Activated CD4-positive, CD25-positive, alpha-beta regulatory T cell treated with anti-CD3 and anti-CD28 coated beads, Interleukin-2, amount 50 U/mL, for 72 hours (primary cell): ENCODE measurements around the gene TUBB4B.
A peak's percentile ranks its signal among the peaks of the same experiment; 100 is the strongest.

ENCODE experiments used
- DNase-seq: peaks from one replicate; pipeline ENCODE4 v3.0.0; 2021

TUBB4B gene

DNA sequence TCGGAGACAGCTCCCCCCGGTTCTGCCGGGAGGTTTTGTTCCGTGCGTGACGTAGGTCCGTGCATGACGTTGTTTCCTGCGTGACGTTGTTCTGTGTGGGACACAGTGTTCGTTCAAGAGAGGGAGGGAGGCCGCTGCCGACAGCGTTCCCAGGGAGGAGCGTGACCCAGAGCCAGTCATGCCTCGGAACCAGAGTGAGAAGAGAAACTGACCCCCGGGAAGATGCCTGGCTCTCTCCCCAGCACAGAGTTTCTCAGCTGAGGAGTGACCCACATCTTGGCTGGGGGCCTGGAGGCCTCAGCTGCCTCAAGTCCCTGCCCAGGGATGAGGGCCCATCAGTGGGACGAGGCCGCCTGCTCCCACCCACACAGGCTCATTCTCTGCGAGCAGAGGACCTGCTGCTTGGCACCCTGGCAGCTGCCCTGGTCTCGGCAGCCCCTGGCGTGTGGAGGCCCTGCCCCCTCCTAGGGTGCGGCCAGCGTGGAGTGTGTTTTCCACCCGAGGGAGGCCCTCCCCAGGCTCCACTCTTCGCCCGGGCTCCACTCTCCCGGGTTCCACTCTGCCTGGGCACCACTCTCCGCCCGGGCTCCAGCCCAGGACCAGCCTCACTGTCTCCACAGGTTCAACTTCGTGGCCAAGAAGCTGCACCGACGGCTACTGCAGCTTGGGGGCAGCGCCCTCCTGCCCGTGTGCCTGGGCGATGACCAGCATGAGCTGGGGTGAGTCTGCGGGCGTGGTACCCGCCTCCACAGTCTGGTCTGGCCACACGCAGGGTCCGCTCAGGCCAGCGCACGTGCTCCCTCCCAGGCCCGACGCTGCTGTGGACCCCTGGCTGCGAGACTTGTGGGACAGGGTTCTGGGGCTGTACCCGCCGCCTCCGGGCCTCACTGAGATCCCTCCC lies 27.7 kb upstream of the TUBB4B start:
- no peak for DNase-seq

DNA sequence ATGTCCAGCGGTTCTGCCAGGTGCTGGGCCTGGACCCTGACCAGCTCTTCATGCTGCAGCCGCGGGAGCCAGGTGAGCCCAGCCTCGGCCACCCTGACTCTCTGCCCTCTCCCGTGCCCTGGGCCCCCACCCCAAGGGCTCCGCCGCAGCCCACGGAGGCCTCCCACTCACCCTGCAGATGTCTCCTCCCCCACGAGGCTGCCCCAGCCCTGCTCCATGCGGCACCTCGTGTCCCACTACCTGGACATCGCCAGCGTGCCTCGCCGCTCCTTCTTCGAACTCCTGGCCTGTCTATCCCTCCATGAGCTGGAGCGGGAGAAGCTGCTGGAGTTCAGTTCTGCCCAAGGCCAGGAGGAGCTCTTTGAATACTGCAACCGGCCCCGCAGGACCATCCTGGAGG lies 26.5 kb upstream of the TUBB4B start:
- no peak for DNase-seq

DNA sequence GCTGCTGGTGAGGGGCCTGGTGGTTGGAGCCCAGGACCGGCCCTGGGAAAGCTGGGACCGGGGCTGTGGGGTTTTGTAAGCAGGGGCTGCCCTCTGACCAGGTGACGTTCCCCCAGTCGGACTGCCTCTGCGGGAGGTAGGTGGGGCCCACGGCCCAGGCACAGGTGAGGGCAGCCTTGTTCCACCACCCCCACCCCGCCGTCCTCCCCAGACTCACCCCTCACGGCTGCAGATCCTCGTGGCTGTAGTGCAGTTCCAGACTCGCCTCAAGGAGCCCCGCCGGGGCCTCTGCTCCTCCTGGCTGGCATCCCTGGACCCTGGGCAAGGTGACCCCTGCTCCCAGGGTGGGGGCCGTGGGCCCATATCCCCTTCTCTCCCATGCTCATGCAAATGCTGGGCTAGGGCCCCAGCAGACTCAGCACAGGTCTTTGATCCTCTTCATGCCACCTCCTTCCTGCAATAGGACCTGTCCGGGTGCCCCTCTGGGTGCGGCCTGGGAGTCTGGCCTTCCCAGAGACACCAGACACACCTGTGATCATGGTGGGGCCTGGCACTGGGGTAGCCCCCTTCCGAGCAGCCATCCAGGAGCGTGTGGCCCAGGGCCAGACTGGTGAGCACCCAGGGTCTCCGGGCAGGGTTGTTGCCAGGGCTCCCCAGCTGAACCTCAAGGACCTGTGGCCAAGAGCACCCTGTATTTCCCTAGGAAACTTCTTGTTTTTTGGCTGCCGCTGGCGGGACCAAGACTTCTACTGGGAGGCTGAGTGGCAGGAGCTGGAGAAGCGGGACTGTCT lies 25.7 kb upstream of the TUBB4B start:
- DNase-seq, result no peak

DNA sequence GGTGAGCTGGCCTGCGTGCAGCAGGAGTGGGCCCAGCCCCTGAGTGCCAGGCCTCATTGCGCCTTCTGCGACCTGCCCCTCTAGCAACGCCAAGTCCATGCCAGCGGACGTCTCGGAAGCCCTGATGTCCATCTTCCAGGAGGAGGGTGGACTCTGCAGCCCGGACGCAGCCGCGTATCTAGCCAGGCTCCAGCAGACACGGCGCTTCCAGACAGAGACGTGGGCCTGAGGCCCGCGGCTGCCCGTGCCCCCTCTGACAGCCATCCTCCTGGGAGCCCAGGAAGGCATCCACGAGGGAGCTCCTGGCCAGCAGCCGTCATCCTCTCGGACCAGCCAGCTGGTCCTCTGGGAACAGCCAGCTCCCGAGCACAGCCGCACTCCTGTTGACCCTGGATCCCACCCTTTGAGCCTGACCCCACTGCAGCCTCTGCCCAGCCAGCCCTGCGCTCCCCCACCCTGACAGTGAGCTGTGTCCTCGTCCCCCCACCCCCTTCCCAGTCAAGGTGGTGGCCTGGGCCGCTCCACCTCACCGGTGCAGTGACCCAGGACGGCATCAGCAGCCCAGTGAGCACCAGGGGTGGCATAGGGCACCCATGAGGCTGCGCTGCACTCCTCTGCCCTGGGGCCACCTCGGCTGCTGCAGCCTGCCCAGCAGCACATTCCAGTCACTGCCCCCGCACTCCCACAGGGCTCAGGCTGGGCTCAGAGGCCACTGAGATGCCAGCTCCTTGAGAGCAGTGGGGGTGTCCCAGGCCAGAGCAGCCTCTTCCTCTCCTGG lies 24.7 kb upstream of the TUBB4B start:
- no peak for DNase-seq

DNA sequence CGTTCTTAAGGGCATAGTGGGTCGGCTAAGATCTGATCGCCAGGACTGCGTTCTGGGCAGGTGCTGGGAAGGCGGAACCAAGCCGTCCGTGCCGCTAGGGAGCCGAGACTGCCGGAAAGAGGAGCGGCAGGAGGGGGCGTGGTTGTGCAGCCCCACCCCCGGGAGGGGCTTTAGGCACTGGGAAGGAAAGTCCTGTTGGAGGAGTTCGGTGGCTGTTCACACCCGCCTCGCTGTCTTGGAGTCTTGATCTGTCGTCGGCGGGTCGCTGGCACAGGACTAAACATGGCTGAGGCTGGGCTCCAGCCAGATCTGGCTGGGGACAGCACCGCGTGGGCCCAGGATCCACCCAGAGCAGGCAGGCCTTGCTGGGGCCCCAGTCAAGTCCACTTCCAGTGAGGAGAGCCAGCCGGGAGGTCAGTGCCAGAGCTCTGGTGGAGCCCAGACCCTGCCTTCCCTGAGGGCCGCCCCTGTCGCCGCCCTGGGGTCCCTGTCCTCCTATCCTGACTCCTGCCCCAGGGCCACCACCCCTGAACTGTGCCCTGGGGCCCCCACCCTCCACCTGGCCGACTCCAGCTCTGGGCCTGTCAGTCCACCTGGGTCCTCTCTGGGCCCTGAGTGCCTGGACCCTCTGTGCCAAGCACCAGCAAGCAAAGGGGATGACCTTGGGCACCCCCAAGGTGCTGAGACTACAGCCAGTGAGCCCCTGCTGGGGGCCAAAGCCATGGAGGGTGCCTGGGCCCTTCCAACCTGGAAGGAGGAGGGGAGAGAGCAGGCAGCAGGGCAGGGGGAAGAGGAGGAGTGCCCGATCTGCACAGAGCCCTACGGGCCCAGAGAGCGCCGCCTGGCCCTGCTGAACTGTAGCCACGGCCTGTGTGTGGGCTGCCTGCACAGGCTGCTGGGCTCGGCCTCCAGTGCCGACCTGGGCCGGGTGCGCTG lies 23.5 kb upstream of the TUBB4B start:
- DNase-seq, result no peak

DNA sequence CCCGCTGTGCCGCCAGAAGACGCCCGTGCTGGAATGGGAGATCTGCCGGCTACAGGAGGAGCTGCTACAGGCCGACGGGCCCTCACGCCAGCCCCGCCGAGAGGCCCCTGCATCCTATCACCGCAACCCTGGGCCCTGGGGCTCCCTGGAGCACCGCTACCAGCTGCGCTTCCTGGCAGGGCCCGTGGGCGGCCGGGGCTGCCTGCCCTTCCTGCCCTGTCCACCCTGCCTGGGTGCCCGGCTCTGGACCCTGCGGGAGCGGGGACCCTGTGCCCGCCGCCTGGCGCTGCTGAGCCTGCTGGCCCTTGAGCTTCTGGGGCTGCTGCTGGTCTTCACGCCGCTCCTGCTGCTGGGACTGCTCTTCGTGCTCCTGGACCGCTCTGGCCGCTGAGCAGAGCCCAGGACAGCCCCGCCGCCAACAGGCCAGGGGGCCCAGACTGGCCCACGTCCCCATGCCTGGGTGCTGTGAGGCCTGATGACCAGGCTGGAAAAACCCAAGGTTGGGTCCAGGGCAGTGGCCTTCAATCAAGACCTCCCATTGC lies 22.8 kb upstream of the TUBB4B start:
- DNase-seq, result no peak

DNA sequence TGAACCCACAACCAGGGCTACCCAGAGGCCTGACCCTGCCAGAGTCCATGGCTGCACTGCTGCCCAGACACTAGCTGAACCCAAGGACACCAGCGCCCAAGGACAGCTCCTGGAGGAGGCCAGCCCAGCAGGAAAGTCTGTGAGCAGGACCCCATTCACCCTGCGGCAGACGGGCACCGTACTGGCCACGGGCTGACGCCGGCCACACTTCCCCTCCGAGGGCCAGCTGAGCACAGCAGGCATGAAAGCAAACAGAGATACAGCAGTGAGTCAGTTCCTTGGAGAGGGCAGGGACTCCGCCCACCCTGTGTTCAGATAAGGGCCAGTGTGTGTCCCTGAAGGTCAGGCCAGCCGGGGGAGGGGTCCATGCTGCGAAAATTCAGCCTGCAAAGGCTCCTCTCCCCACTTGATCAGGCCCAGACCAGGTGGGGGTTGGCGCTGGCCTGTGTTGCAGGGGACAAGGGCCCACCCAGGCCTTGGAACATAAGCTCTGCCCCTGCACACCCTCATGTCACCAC lies 22.3 kb upstream of the TUBB4B start:
- DNase-seq, result no peak

DNA sequence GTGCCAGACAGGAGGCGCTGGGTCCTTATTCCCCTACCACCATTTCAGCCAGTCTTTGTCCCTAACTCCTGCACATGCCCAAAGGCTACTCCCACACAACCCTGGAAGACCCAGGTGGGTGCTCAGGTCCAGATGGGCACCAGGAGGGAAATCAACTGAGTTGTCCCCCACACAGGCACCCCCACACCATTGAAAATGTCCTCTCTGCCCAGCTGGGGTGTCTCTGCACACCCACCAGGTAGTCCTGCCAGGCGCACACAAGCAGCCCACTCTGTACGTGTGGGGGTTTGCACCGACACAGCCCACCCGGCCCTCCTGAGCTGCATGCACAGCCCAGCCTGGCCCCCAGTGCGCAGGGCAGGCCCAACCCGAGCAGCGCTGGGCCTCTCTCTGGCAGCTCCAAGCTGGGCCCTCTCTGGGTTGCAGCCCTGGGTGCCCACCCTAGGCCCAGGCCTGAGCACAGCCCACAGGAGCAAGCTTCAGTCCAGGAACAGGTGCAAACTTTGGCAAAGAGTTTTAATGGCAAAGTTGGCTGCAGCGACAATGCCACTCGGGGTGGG lies 21.2 kb upstream of the TUBB4B start:
- no peak for DNase-seq

DNA sequence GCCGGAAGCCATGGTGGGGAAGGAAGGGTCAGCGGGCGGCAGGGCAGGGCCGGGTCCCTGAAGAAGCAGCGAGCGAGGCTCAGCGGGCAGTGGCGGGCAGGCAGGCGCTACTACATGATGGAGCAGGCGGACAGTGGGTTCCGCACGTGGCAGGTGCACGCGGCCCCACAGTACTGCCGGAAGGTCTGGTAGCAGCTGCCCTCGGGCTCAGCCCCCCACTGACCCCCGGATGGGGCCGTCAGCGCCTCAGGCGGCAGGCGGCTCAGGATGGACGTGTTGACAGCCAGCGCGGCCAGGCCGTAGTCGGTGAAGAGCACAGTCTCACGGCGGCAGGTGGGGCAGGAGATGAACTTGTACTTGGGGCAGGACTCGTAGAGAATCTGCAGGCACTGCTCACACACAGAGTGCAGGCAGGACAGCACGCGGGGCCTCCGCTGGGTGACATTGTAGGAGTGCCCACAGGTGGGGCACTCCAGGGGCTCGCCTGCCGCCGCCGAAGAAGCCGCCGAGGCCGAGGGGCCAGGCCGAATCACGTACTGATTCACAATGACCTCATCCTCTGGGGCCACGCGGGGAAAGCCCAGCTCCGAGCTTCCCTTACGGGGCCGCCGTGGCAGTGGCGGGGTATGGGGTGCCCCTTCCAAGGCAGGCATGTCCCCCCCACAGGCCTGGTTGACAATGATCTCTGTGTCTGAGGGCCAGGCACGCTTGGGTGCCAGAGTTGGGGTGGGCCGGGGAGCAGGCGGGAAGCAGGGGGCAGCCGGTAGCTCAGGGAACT lies 20.6 kb upstream of the TUBB4B start:
- DNase-seq, result no peak

DNA sequence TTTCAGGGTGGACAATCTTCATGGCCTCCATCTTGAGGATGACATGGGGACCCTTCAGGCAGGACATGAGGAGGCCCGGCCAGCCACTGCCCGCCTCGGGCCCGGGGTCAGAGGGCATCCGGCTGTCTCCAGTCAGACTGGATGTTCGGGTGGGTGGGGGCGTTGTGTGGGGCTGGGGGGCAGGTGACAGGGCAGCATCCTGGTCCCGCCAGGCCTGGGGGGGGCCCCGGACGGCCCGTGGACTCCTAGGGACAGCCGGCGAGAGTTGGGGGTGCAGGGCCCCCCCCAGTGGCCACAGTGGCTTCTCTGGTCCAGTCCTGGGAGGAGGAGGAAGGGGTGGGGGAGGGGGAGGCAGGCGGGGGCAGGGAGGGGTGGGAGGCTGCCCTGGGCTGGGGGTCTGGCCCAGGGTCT lies 20.0 kb upstream of the TUBB4B start:
- no peak for DNase-seq

DNA sequence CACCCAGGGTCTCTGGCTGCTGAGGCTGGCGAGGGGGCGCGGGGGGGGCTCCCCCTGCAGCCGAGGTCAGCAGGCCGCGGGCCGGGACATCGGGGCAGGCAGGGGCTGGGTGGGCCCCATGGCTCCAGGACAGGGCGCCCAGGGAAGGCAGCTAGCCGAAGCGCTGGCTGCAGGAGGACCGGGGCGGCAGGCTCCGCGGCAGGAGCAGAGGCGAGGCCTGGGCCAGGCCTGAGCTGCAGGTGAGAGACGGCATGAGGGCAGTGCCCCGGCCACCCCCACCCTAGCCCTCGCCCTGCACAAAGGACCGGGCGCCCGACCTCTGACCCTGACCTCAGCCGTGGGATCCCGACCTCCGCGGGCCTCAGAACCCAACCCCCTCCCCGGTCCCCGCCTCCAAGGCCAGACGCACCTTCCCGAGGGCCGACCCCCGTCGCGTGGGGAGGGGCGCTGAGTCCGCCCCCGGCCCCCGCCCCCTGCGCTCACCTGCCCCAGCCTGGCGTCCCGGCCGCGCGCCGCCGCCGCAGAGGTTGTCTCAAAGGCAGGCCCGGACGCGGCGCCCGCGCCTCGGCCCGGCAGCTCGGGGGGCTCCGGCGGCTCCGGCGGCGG lies 19.5 kb upstream of the TUBB4B start:
- no peak for DNase-seq

DNA sequence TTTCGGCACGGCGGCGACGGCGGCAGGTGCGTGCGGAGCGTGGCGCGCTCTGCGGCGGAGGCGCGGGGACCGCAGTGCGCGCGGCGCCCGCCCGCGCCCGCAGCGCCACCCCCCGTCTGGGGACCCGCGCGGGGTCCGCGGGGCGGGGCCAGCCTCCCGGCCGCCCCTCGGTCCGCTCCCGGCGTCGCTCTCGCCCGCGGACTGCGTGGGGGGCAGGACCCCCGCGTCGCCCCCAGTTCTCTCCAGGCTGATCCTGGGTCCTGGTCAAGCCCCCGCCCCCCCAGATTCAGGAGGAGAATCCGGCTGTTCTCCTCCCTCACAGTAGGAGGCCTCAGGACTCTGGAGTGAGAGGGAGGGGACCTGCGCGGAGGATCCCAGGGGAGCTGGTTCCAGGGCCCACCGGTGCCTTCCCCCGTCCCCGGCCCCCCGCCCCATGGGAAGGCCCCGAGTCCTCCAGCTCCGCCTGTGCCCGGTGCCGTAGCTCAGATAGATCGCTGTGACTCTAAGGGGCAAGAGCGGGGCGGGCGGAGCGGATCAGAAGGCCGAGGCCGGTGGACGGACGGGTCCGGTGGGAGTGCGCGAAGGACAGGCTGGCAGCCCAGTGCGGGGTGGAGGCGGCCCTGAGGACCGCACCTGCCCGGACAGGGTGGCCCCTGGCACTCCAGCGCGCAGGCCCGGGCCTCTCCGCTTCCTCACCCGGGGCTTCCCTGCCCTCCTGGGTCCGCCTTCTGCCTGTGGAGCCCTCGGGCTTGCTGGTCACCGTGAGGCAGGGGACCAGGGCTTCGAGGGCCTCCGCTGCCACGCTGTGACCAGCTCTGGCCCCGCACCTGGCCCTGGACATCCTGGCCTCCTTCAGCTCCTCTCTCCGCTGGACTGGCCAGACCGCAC lies 18.7 kb upstream of the TUBB4B start, which contains the start of gene RNF208:
Gene RNF208, minus strand, starts transcription at position 51 of the 888 bp plus-strand sequence. CDS start 1,028 bp downstream, outside the sequence.
- DNase-seq, result no peak

DNA sequence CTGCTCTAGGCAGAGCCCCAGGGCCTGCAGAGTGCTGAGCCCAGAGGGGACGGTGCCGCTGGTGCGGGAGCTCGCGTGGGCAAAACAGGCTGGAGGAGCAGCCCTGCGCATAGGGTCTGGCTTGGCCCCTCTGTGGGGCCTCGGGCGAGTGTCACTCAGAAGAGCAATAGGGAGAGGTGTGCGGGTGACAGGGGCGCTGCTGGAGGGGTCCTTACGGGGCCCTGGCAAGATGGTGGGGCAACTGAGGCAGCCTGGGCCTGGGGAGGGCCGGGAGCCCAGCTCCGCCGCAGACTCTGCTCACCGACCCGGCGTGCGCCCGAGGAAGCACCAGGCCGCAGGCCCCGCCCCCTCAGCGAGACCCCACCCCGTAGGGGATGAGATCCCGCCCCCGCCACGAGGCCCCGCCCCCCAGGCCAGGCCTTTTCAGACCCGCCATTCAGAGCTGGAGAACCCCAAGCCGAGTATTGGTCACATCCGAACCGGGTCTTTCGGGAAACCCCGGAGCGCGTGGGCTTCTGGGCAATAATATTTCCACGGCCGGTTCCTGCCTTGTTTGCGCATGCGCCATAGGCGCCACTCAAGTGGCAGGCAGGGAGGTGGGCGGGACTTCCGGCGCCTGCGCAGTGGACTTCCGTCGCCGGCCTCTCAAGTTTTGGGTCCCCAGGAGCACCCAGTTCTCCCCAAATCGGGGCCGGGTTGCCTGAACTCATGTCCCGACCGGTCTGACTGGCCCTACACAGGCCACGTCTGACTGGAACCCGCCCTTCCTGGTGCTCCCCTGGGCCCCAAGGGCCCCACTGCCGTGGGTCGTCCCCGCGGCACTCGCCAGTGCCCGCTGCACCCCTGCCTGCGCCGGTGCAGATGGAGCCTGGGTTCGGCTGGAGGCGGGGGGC lies 17.8 kb upstream of the TUBB4B start:
- peak; percentile 97 for DNase-seq

DNA sequence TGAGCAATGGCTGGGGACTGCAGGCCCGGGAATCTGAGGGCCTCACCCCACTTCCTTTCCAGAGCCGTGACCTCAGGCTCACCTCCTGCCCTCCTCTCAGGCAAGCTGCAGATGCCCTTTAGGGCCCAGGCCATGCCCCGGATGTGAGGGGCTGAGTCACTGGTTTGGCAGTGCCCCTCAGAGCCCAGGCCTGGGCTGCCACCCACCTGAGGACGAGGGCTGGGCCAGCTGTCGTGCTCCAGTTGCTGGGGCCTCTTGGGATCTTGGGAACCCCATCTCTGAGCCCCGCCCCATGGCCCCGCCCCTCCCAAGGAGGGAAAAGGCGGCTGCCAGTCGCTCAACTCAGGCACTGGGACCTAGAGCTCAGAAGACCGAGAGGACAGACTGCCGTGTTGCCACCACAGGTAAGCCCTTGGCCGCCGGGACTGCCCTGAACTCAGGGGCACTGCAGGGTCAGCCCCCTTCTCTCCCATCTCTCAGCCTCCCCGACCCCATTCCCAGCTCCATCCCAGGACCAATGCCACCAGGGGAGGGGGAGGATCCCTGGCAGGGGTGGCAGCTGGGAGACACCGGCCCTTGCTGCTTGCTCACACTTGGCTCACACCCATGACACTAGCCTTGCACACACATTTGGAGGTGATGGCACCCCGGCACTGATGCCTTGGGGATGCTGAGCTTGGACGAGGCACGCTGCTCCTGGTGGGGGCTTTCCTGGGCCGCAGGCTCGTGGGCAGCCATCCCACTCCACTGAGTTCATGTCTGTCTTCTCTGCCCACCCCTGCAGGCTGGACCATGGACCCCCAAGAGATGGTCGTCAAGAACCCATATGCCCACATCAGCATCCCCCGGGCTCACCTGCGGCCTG lies 16.0 kb upstream of the TUBB4B start, which contains the start of gene CYSRT1:
Gene CYSRT1, plus strand, starts transcription at position 345 of the 865 bp plus-strand sequence. Its CDS starts 448 bp downstream, at position 793.
- no peak for DNase-seq

DNA sequence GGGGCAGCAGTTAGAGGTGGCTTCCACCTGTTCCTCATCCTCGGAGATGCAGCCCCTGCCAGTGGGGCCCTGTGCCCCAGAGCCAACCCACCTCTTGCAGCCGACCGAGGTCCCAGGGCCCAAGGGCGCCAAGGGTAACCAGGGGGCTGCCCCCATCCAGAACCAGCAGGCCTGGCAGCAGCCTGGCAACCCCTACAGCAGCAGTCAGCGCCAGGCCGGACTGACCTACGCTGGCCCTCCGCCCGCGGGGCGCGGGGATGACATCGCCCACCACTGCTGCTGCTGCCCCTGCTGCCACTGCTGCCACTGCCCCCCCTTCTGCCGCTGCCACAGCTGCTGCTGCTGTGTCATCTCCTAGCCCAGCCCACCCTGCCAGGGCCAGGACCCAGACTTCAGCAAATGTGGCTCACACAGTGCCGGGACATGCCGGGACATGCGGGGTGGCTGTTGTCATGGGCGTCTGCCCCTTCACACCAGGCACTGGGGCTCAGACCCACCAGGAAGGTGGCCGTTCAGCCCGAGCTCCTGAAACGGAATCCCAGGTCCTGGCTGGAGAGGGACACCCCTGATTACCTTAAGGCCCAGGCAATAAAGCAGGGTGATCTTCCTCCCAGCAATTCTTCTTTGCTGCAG lies 15.3 kb upstream of the TUBB4B start:
- DNase-seq, result no peak
